Activated T-helper 1 cell treated with anti-CD3 and anti-CD28 coated beads, Interleukin-12 subunit alpha, Interleukin-12 subunit beta, Interleukin-2, Interleukin-4 antibody, amounts not matched to agents 30 ng/mL and 10 ng/mL and 1 ng/mL, durations not matched to agents 14 hours and 24 hours and 36 hours (primary cell): ENCODE measurements around the gene CADPS. TPM values are rescaled to one million over a fixed set of nuclear protein-coding genes. Genes with fewer than 3 reads are reported as not detected.

ENCODE experiments used
- DNase-seq: peaks from one replicate; pipeline ENCODE4 v3.0.0; 2021; ENCODE audit warnings: low spot score
- H3K27ac Mint-ChIP-seq: one replicate; pipeline ENCODE4 v1.8.0; 2021; ENCODE audit warnings: mild to moderate bottlenecking, mixed read lengths
- H3K27me3 Mint-ChIP-seq: one replicate; pipeline ENCODE4 v1.8.0; 2022; ENCODE audit warnings: mild to moderate bottlenecking, moderate library complexity, mixed read lengths; ENCODE audit not compliant: insufficient read depth
- H3K36me3 Mint-ChIP-seq: one replicate; pipeline ENCODE4 v1.8.0; 2021; ENCODE audit warnings: low read depth, mixed read lengths
- H3K4me1 Mint-ChIP-seq: one replicate; pipeline ENCODE4 v1.8.0; 2021; ENCODE audit warnings: low read depth, mixed read lengths
- H3K4me3 Mint-ChIP-seq: one replicate; pipeline ENCODE4 v1.8.0; 2021; ENCODE audit warnings: mild to moderate bottlenecking, moderate library complexity, mixed read lengths
- H3K9me3 Mint-ChIP-seq: one replicate; pipeline ENCODE4 v1.8.0; 2021; ENCODE audit warnings: mixed read lengths
- intact Hi-C: fragments of 100-400 bp; cut with micrococcal nuclease; formaldehyde crosslinking; loops from one replicate; pipeline ENCODE4 v1.15.1; 2024
- total RNA-seq: library from RNA; stranded (reverse); gene quantifications from 2 replicates; pipeline ENCODE4 v1.2.3, GENCODE V29; 2022

CADPS gene
- total RNA-seq, 1 donor from 2014 or later: not detected

DNA sequence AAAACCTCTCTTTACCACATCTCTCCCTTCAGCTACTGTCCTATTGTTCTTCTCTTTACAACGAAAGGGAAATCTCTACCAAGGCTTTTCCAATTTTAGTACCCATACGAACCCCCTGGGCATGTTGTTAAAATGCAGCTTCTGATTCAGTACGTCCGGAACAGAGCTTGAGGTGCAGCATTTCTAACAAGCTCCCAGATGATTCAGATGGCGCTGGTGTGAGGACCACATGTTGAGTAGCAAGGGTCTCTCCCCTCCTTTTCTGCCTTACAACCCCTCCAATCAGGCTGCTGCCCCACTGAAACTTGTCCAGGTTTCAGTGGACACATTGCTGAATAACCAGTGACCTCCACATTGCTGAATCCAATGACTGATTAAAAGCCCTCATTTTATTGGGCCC is 324.8 kb downstream of the CADPS start:
- no peak for DNase-seq
- Mint-ChIP-seq H3K27ac (no peak overlapping the region), H3K27me3 (peaks cover 3% of the 10 kb centered on the region), H3K4me3 (no peak overlapping the region), H3K9me3 (no peaks in the 10 kb centered on the region), H3K36me3 (no peaks in the 10 kb centered on the region), H3K4me1 (no peaks in the 10 kb centered on the region)
- intact Hi-C loops: no loop called here

DNA sequence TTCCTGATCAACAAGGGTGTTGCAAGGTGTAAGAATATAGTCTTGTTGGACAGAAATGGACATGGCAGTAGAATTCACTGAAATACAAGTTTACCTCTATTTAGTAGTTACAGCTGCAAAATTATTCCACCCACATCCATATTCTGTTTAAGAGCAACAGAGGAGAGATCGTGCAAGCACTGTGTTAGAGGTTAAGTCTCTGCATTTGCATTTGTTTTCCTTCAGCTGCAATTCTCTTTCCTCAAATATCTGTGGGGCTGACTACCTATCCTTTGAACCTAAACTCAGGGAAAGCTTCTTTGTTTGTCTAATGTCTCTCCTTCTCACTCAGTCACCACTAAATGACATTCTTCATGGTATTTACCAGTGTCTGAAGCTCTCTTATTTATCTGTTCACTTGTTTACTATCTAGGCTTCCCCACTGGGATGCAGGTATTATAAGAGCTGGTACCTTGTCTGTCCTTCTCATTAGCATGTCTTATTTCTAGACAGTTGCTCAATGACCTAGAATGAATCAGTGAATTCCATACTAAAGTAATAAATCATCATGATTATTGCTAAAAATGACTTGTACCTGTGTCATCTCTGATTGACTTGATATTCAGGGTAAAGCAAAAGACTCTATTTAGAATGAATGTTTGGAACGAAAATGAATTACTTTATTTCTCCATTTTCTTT is 326.5 kb downstream of the CADPS start:
- no peak for DNase-seq
- no peaks in the 10 kb centered on the region for H3K36me3 Mint-ChIP-seq
- no peak overlapping the region for H3K4me3 Mint-ChIP-seq
- no peaks in the 10 kb centered on the region for H3K4me1 Mint-ChIP-seq
- H3K27ac Mint-ChIP-seq: no peak overlapping the region
- H3K9me3 Mint-ChIP-seq: no peaks in the 10 kb centered on the region
- intact Hi-C loops: no loop called here
- peaks cover 3% of the 10 kb centered on the region for H3K27me3 Mint-ChIP-seq

DNA sequence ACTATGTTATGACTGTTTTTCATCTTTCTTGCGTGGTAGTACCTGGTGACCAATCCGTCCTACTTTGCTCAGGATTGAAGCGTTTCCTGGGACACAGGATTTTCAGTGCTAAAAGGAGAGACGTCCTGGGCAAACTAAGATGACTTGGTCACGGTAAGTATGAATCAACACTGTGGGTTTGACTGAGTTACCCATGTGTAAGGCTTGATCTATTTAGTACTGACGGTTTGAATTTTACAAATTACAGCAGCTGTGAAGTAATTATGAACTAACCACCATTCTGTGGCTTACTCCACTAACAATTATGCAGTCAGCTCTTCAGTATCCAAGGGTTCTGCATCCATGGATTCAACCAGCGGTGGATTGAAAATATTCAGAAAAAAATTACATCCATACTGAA is 328.9 kb downstream of the CADPS start:
- Mint-ChIP-seq H3K27ac (no peak overlapping the region), H3K36me3 (no peaks in the 10 kb centered on the region), H3K4me1 (no peaks in the 10 kb centered on the region), H3K27me3 (peaks cover 3% of the 10 kb centered on the region), H3K4me3 (no peak overlapping the region), H3K9me3 (no peaks in the 10 kb centered on the region)
- intact Hi-C loops: no loop called here
- DNase-seq: no peak

DNA sequence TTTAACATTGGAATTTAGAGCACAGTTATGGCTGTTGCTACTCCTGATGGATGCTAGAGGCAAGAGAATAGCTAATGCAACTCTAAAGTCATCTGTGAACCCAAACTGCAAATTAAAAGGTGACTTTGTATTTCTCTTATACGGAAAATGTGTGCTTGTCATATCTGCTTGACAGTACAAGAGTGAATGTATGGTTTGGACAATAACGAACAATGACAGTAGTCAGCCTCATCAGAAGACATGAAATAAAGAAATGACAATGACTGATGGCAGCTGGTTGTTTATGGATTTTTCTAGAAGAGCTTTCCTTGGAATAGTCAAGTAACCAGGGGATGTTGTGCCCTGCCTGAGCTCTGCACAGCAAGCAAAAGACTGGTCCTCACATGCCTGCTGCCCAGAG is 333.0 kb downstream of the CADPS start:
- Mint-ChIP-seq H3K4me3 (no peak overlapping the region), H3K36me3 (no peaks in the 10 kb centered on the region), H3K27ac (no peak overlapping the region), H3K9me3 (no peaks in the 10 kb centered on the region), H3K4me1 (no peaks in the 10 kb centered on the region), H3K27me3 (peaks cover 2% of the 10 kb centered on the region)
- intact Hi-C loops: no loop called here
- DNase-seq: no peak

DNA sequence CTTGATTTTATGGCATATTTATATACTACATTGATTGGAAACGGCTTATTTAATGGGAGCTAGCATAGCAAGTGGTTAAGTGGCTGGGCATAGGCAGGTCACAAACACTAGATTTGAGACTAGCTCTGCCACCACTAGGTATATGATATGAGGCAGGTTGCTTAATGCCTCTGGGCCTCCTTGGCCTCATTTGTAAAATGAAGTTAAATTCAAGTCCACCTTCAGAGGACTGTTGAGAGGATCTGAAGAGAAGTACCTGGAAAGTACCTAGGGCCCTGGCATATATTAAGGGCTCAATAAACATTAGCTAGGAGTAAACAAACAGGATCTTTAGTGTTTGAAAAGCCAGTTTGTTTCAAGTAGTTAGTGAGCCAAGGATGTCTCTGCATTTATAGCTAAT is 335.5 kb downstream of the CADPS start:
- Mint-ChIP-seq H3K36me3 (no peaks in the 10 kb centered on the region), H3K9me3 (no peaks in the 10 kb centered on the region), H3K27ac (no peak overlapping the region), H3K4me1 (no peaks in the 10 kb centered on the region), H3K4me3 (no peak overlapping the region), H3K27me3 (no peaks in the 10 kb centered on the region)
- intact Hi-C loops: no loop called here
- no peak for DNase-seq

DNA sequence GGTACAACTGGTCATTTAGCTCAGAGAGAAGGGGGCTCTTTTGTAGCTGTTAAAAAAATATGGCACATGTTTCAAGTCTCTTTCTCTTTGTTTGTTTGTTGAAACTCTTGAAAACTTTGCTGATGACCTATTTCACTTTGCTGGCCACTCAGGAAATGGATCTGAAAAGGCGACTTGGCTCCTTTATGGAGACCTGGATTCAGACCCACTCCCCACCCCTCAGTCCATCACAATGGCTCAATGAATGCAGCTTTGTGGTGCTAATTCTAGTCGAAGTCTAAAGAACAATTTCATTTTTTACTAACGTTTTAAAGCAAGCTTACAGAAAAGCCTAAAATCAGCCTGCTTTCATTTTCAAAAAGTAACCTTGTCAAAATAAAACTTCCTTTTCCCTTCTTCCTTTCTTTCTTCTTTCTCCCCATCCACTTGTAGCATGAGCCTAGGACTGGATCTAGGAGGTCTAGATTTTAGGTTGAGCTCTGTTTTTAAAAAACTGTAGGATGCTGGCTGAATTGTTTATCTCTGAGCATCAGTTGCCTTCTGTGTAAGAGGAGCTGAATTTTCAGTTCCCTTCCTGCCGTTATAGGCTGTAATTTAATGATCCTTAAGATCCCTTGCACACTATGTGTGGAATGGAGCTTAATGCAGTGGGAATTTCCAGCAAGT is 336.4 kb downstream of the CADPS start:
- no peak overlapping the region for H3K4me3 Mint-ChIP-seq
- no peak overlapping the region for H3K27ac Mint-ChIP-seq
- intact Hi-C loops: no loop called here
- H3K9me3 Mint-ChIP-seq: no peaks in the 10 kb centered on the region
- H3K27me3 Mint-ChIP-seq: no peaks in the 10 kb centered on the region
- DNase-seq: no peak
- H3K4me1 Mint-ChIP-seq: no peaks in the 10 kb centered on the region
- no peaks in the 10 kb centered on the region for H3K36me3 Mint-ChIP-seq

DNA sequence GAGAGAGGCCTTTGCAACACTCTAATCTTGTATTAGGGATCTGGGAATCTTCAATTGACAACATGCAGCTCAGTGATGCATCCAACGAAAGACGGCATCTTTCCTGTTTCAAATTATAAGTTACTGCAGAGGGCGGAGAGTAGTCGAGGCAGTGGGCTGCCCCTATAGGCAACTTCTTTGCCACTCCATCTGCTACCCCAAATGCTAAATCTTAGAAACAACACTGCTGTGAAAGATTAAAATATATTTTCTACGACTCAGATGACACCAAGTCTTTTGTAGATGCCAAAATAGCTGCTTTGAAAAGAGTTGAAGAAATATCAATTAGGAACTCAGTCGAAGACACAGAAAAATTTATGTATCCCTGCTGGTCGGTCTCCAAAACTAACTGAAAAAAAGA is 340.9 kb downstream of the CADPS start:
- H3K36me3 Mint-ChIP-seq: no peaks in the 10 kb centered on the region
- no peak overlapping the region for H3K4me3 Mint-ChIP-seq
- H3K4me1 Mint-ChIP-seq: no peaks in the 10 kb centered on the region
- H3K27me3 Mint-ChIP-seq: no peaks in the 10 kb centered on the region
- DNase-seq: no peak
- H3K27ac Mint-ChIP-seq: no peak overlapping the region
- intact Hi-C loops: no loop called here
- no peaks in the 10 kb centered on the region for H3K9me3 Mint-ChIP-seq

DNA sequence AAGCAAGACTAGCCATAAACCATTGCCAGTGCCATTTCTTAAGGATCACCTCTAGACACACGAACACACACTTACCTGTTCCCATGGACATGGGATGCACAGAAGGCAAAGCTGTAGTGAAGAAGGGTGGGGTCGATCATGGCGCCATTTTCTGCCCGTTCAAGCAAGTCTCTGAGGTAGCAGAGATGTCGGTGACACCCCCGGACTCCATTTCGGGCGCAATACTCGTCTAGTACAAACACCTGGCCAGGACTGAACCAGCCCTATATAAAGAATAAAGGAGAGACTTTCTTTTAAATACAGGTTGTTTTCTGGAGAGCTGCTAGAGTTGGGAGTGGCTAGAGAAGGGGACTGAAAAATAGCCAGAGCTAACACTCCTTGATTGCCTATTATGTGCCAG is 342.4 kb downstream of the CADPS start:
- no peaks in the 10 kb centered on the region for H3K9me3 Mint-ChIP-seq
- H3K36me3 Mint-ChIP-seq: no peaks in the 10 kb centered on the region
- no peak for DNase-seq
- intact Hi-C loops: no loop called here
- H3K4me3 Mint-ChIP-seq: no peak overlapping the region
- H3K27me3 Mint-ChIP-seq: no peaks in the 10 kb centered on the region
- no peak overlapping the region for H3K27ac Mint-ChIP-seq
- no peaks in the 10 kb centered on the region for H3K4me1 Mint-ChIP-seq

DNA sequence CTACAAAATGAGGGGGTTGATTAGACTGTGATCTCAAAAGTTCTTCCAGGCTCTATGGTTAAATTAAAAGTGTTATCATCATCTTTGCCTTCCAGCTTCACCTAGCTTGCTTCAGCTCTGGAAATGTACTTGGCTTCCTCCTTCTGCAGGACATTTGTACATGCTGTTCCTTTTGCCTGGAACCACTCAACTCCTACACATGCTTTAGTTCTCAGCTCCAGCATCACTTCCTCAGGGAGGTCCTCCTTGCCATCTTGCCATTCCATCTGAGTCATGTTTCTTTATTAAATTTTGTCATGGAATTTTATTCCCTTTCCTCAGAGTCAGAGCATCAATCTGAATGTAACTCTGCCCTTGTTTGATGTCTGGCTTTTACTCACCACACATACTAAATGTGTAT is 343.2 kb downstream of the CADPS start:
- H3K4me1 Mint-ChIP-seq: no peaks in the 10 kb centered on the region
- intact Hi-C loops: no loop called here
- H3K27ac Mint-ChIP-seq: no peak overlapping the region
- H3K27me3 Mint-ChIP-seq: no peaks in the 10 kb centered on the region
- H3K9me3 Mint-ChIP-seq: no peaks in the 10 kb centered on the region
- DNase-seq: no peak
- no peaks in the 10 kb centered on the region for H3K36me3 Mint-ChIP-seq
- no peak overlapping the region for H3K4me3 Mint-ChIP-seq

DNA sequence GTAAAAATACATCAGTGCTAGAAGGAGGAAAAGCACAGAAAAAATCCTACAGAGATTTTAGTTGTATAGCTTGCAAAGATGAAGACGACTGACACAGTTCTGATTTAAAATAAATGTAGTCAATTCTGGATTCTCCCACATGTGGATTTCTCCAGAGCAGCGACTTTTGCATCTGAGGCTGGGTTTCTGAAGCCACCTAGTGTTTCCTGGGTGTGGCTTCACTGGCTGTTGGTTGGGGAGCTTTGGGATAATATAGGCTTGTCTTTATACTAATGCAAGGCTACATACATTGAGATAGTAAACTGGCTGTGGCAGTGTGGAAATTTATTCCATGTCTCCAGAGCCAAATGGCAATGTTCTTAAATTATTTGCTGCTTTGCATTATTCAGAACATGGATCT is 343.7 kb downstream of the CADPS start:
- H3K36me3 Mint-ChIP-seq: no peaks in the 10 kb centered on the region
- H3K4me3 Mint-ChIP-seq: no peak overlapping the region
- no peaks in the 10 kb centered on the region for H3K27me3 Mint-ChIP-seq
- H3K27ac Mint-ChIP-seq: no peak overlapping the region
- no peaks in the 10 kb centered on the region for H3K4me1 Mint-ChIP-seq
- no peaks in the 10 kb centered on the region for H3K9me3 Mint-ChIP-seq
- intact Hi-C loops: no loop called here
- no peak for DNase-seq

DNA sequence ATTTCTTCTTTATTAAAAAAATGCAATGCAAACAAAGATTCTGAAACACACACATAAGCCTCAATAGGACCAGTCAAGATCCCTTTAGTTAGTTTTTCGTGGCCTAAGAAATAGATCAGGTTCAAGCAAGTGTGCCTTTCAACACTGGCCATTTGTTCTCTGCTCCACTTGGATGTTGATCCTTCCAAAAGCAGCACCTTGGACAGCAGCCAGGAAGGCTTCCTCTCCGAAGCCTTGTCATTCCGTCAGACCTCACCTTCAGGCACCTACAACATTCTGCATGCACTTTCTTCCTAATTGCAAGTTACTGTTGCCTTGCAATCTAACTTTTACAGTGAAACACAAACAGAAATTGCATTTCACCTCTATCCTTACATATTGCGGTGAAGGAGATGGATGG is 346.0 kb downstream of the CADPS start:
- no peaks in the 10 kb centered on the region for H3K4me1 Mint-ChIP-seq
- no peaks in the 10 kb centered on the region for H3K27me3 Mint-ChIP-seq
- intact Hi-C loops: no loop called here
- no peaks in the 10 kb centered on the region for H3K9me3 Mint-ChIP-seq
- DNase-seq: no peak
- no peak overlapping the region for H3K27ac Mint-ChIP-seq
- H3K36me3 Mint-ChIP-seq: no peaks in the 10 kb centered on the region
- no peak overlapping the region for H3K4me3 Mint-ChIP-seq

DNA sequence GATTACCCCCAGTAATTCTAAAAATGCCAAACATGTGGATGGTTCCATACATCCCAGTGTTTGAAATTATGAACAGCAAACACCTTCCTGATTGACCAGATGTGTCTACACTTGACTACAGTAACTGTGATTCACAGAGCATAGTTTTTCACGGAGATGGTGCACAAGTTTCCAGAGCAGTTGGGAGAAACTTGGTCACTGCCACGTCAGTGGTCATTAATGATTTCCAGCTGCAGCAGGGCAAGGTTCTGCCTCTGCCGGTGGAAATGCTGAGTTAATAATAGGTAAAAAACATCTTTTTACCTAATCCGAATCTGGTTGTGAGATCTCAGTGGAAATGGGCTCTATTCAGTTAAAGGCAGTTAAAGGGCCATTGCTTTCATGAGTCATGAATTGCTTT is 347.7 kb downstream of the CADPS start:
- Mint-ChIP-seq H3K27me3 (no peaks in the 10 kb centered on the region), H3K4me1 (no peaks in the 10 kb centered on the region), H3K27ac (no peak overlapping the region), H3K4me3 (no peak overlapping the region), H3K36me3 (no peaks in the 10 kb centered on the region), H3K9me3 (no peaks in the 10 kb centered on the region)
- intact Hi-C loops: no loop called here
- no peak for DNase-seq

DNA sequence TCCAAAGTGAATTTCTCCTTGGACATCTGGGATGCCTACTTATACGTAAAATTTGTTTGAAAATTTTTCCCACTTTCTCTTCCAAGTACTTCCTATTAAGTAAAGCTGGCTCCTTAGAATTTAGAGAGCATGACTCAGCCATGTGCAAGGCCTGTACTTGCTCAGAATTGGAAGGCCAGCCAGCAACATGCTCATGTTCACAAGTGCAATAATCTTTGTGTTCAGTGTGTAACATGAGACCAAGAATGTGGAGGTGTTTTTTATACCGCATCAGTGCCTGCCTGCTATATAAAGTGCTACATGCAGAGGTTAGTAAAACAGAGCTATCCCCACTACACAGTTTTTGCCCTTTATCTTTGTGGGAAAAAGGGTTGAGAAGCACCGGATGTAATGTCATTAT is 349.9 kb downstream of the CADPS start:
- H3K4me3 Mint-ChIP-seq: no peak overlapping the region
- no peak for DNase-seq
- intact Hi-C loops: no loop called here
- H3K36me3 Mint-ChIP-seq: no peaks in the 10 kb centered on the region
- H3K27ac Mint-ChIP-seq: no peak overlapping the region
- no peaks in the 10 kb centered on the region for H3K4me1 Mint-ChIP-seq
- H3K9me3 Mint-ChIP-seq: no peaks in the 10 kb centered on the region
- no peaks in the 10 kb centered on the region for H3K27me3 Mint-ChIP-seq

DNA sequence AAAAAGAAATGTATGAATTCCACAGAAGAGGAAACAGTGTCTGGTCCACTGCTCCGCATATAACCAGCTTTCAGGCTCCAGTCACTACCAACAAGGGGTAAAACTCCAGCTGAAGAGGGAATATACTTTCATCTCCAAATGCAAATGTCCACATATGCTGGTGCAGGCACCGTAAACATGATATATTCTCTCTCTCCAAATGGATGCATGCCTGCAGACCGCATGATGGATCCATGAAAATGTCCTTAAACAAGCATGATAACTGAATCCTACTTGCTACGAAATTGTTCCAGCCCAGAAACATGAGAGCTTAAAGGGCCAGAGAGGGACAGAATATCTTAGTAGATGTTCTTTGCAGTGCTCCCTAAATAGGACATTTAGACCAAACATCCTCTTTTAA is 351.5 kb downstream of the CADPS start:
- no peak for DNase-seq
- no peaks in the 10 kb centered on the region for H3K4me1 Mint-ChIP-seq
- no peaks in the 10 kb centered on the region for H3K27me3 Mint-ChIP-seq
- intact Hi-C loops: no loop called here
- H3K27ac Mint-ChIP-seq: no peak overlapping the region
- no peak overlapping the region for H3K4me3 Mint-ChIP-seq
- H3K36me3 Mint-ChIP-seq: no peaks in the 10 kb centered on the region
- H3K9me3 Mint-ChIP-seq: no peaks in the 10 kb centered on the region
